Activated CD4-positive, alpha-beta T cell treated with anti-CD3 and anti-CD28 coated beads, Interleukin-10, Interleukin-2, amounts not matched to agents 100 ng/mL and 50 ng/mL, durations not matched to agents 16 hours and 8 hours (primary cell): Measurements from ENCODE around the gene TEKT2.

ENCODE experiments used
- DNase-seq: peaks from one replicate; pipeline ENCODE4 v3.0.0-alpha.2; 2020

TEKT2 gene

DNA sequence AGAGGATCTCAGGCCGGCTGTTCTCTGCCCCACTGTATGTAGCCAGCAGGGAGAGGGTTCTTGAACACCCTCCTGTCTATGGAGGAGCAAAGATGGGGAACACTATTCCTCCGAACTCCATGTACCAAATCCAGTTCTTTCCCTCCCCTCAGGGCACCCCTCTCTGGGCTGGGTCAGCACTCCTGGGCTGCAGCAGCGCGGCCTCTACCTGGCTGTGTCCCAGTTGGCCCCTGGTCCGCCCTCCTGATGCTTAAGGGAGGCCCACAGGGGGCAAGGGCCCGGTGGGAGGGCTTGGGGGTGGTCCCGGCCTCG lies 4.3 kb downstream of the TEKT2 start:
- DNase-seq, result no peak

DNA sequence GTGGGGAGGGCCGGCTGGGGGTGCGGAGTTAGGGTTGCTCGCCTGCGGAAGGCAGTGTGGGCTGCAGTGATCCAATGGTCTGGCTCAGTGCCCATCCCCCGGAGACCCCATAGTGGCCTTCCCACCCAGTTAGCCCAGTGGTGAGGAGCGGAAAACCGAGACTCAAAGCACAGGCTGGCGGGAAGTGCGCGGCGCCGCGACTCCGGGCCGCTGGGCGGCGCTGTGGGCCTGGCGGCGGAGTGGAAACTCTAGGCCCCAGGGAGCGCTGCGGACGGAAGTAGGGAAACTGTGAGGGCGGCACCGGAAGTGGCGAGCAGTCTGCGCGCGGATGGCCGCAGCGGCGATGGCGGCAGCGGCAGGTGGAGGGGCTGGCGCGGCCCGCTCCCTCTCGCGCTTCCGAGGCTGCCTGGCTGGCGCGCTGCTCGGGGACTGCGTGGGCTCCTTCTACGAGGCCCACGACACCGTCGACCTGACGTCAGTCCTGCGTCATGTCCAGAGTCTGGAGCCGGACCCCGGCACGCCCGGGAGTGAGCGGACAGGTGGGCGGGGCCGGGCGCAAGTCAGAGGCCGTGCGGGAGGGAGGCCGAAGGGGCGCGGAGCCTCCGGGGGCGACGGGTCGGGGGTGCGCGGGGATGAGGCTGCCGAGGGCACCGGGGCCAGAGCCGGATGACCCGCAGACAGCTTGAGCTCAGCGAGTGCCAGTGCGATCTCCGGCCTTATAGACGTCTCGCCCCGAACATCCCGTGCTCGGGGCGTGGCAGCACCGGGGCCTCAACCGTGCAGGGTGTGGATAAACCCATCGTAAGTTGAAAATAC lies 4.9 kb downstream of the TEKT2 start, which contains the start of gene ADPRS:
ADPRS (plus strand) TSS at position 316 of the 816 bp plus-strand sequence; CDS start at position 329, 13 bp downstream.
- peak; percentile 93 for DNase-seq

DNA sequence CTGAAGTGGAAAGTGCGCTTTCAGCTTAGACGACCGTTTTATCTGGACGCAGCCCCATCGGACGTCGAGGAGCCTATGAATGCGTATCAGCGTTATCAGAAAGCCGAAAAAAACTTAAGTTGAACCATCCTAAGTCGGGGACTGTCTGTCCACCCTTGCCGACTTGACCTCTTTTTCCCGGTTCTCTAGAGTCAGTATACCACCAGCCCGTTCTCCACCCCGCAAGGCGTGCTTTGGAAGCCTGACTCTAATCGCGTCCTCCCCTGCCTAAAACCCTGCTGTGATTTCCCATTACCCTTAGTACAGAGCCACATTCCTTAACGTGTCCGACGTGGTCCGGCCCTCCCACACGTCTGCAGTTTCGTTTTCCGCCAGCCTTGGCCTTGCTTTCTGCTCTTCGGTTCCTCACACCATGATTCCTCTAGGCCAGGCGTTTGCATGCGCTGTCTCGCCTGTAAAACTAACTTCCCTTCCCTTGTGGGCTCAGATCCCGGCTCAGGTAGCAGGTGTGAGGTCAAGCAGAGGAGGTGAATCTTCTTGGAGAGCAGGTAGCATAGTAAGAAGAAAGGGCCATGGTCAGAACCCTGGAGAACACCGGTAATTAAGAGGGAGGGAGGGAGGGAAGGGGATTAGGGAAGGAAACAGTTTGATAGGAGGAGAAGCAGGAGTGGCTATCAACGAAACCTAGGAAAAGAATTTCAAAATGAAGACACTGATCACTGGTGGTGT lies 5.7 kb downstream of the TEKT2 start:
- DNase-seq, result peak; percentile 35

DNA sequence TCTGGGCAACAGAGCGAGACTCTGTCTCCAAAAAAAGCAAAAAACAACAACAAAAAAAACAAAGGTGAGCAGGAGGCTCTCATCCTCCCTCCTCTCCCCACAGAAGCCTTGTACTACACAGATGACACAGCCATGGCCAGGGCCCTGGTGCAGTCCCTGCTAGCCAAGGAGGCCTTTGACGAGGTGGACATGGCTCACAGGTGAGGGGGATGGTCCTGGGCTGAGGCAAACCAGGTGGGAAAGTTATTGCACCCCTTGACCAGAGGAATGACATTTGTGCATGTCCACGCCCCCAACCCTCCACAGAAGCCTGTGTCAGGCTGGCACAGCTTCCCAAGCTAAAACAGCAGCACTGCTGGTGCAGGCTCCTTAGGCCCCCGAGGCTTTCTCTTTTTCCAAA lies 7.2 kb downstream of the TEKT2 start:
- no peak for DNase-seq

DNA sequence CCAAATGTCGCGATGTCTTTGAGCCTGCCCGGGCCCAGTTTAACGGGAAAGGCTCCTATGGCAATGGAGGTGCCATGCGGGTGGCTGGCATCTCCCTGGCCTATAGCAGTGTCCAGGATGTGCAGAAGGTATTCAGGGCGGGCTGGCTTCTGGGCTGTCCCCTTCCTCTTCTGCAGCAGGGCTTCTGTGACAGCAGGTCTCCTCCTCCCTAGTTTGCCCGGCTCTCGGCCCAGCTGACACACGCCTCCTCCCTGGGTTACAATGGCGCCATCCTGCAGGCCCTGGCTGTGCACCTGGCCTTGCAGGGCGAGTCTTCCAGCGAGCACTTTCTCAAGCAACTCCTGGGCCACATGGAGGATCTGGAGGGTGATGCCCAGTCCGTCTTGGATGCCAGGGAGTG lies 7.8 kb downstream of the TEKT2 start:
- no peak for DNase-seq

DNA sequence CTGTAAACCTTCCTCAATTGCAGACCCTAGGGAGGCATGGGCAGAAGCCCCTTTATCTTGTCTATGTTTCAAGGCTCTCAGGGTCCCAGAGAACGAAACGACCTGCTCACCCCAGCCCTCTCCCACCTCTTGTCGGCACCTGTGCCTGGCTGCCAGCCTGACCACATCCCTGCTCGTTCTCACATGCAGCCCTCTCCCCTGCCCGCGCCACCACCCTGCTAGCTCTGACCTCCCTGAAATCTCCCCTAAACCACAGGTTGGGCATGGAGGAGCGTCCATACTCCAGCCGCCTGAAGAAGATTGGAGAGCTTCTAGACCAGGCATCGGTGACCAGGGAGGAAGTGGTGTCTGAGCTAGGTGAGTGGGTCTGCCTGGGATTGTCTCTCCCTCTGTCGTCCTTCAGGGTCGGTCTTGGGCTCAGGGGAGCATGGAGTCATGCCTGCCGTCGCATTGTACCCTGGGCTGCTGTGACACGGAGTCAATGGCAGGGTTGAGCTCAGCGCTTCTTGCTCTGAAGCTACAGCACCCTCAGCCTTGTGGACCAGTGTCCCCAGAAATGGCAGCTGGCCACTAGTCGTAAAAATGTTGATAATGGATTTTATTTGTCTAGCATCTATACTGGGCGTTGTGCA lies 8.4 kb downstream of the TEKT2 start:
- no peak for DNase-seq

GRCh38 chr1:36092798-36093185 lies 8.9 kb downstream of the TEKT2 start:
- no peak for DNase-seq

DNA sequence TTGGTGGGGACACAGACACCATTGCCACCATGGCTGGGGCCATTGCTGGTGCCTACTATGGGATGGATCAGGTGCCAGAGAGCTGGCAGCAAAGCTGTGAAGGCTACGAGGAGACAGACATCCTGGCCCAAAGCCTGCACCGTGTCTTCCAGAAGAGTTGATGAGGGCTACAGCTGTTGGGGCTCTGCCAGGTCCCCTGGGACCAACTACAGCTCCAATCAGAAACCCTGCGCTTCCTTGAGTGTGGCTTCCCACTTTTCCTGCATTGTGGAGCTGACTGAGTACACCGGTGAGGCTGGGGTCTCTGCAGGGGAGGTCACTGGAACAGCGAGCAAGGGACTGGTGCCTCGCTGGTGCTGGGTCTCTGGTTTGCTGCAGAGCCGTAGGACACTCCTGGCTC lies 9.3 kb downstream of the TEKT2 start:
- no peak for DNase-seq

DNA sequence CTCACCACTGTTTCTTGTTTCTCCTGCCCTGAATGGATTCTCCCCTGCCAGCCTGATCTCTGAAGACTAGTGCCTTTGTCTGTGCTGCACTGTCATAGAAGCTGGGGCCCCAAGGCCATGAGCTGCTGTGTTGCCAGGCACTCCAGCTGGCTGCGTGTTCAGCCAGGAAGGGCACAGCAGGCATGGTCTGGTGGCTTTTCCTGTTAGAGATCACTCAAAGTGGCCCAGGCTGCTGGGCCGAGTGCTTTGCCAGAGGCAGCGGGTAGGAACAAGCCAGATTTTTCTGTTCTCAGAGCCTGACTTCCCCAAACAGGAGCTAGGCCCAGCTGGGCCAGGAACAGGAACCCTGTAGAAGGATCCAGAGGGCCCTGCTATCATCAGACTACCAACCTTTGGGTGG lies 10.0 kb downstream of the TEKT2 start:
- DNase-seq, result no peak

DNA sequence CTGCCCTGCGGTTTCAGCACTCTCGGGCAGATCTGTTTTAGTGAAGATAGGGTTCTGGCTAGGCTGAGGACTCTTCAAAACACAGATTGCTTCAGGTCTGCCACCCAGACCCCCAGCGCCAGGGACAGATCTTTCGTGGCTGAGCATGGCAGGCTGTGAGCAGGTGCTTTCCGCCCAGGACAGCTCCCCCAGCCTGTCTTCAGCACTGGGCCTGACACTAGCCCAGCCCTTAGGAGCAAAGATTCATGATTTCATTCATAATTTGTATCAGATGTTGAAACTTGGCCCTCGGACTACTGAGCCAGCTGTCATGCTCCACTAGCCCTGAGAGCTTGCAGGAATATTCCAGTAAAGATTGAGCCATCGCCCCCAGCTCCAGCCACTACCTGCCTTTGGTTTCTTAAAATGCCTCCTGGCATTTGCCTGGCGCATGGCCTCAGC lies 10.7 kb downstream of the TEKT2 start:
- DNase-seq, result no peak

- no peak for DNase-seq
Measured at GRCh38 chr1:36095760-36096405, 12.0 kb downstream of the TEKT2 start.

GRCh38 chr1:36096500-36097432 lies 12.9 kb downstream of the TEKT2 start:
- DNase-seq, result peak; percentile 18

GRCh38 chr1:36097693-36098585 lies 14.0 kb downstream of the TEKT2 start:
- no peak for DNase-seq

GRCh38 chr1:36098650-36099365 lies 14.9 kb downstream of the TEKT2 start:
- DNase-seq, result no peak

GRCh38 chr1:36099681-36100341 lies 15.9 kb downstream of the TEKT2 start:
- DNase-seq, result peak; percentile 81

- no peak for DNase-seq
Measured at GRCh38 chr1:36100376-36100775, 16.5 kb downstream of the TEKT2 start.

DNA sequence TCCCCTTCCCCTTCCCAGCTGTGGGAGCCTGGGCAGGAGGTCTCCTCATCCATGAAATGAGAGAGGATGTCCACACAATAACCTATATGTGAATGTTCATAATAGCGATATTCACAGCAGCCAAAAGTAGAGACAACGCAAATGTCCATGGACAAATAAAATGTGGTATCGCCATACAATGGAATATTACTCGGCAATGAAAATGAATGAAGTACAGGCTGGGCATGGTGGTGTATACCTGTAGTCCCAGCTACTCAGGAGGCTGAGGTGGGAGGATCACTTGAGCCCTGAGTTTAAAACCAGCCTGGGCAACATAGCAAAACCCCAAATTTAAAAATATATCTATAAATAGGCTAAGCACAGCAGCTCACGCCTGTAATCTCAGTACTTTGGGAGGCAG lies 17.7 kb downstream of the TEKT2 start:
- DNase-seq, result no peak

- no peak for DNase-seq
Measured at GRCh38 chr1:36106269-36106668, 22.4 kb downstream of the TEKT2 start.

- DNase-seq, result no peak
Measured at GRCh38 chr1:36107394-36107793, 23.5 kb downstream of the TEKT2 start.

DNA sequence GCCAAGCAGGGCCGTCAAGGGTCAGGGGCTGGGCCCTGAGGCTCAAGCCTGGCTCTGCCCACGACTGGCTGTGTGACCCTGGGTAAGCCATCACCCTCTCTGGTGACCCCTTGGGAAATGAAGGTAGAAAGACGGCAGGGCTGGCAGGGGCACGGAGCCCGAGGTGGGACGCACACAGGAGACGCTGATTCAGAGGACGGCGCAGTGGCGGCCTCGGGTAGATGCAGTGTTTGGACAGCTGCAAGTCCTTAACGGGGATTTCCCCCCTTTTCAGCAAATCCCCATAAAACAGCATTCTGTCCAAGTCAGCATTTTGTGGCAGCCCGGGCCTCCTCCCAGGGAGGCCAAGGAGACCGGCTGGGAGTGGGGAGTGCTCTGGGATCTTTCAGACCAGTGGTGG lies 24.4 kb downstream of the TEKT2 start:
- DNase-seq, result no peak
